Body of pancreas (tissue), 4 donors: ENCODE measurements around the gene BGN. TPM values are rescaled to one million over a fixed set of nuclear protein-coding genes. Genes with fewer than 3 reads are reported as not detected.

Experiments
- ATAC-seq: fragments of 150-250 bp; one replicate; pipeline ENCODE4 v1.9.1; 2016
- DNase-seq, 4 donors: peaks; one replicate each; pipeline ENCODE4 v3.0.0-alpha.2; 2019
- H3K27ac ChIP-seq, 4 donors: fragments of 200-600 bp; sonication (generic); 1 replicate in 3 of 4; 2 replicates in 1 of 4; pipeline versions ENCODE4 v1.5.1 to v1.6.1; 2016 to 2019; ENCODE audit warnings: mild to moderate bottlenecking in 1 of 4, mixed read lengths in 1 of 4, moderate library complexity in 1 of 4
- H3K27me3 ChIP-seq, 2 donors: fragments of 200-600 bp; sonication (generic); one replicate each; pipeline ENCODE4 v1.6.0; 2016; ENCODE audit warnings: mild to moderate bottlenecking in 1 of 2
- H3K36me3 ChIP-seq, 2 donors: fragments of 200-600 bp; sonication (generic); replicated peaks in 1 of 2; 2 replicates each; pipeline ENCODE4 v1.5.1; 2016; ENCODE audit warnings: low read depth in 2 of 2; ENCODE audit not compliant: insufficient read depth in 1 of 2
- H3K4me1 ChIP-seq: fragments of 200-600 bp; sonication (generic); one replicate; pipeline ENCODE4 v1.6.0; 2016
- H3K4me3 ChIP-seq, 2 donors: fragments of 200-600 bp; sonication (generic); 1 replicate in 1 of 2; 2 replicates in 1 of 2; pipeline ENCODE4 v1.5.1; 2016 to 2019
- H3K9me3 ChIP-seq, 3 donors: fragments of 200-600 bp; sonication (generic); 1 replicate in 2 of 3; 2 replicates in 1 of 3; pipeline ENCODE4 v1.5.1; 2016
- POLR2A ChIP-seq, 3 donors: fragments of 450-650 bp; IDR thresholded peaks; one replicate each; pipeline ENCODE4 v1.6.1; 2016; ENCODE audit warnings: antibody characterized with exemption in 3 of 3, mild to moderate bottlenecking in 2 of 3
- WGBS, 2 donors: methylation state at CpG; one replicate each; pipeline ENCODE4 v1.1.5; 2017; 5-methylcytosine and 5-hydroxymethylcytosine counted together
- intact Hi-C: fragments of 100-400 bp; cut with DNase I; formaldehyde crosslinking; loops from one replicate; pipeline ENCODE4 v1.15.1; 2023
- total RNA-seq, 2 donors: library from RNA; depleted of rRNA; stranded (reverse); fragments of >200 nt; gene quantifications; one replicate each; pipeline ENCODE4 v1.1.0, GENCODE V29; 2016
- TF ChIP-seq, protein P1 (sequence below), 7 experiments: fragments of 450-650 bp in 4 of 7; fragments of 200-600 bp in 3 of 7; sonication (generic) in 3 of 7; IDR thresholded peaks; one replicate each; pipeline ENCODE4 v1.5.1; 2016 to 2019; ENCODE audit warnings: antibody characterized with exemption in 7 of 7

BGN gene
- total RNA-seq, 2 donors from 2014 or later: 30.7 to 34.0 TPM

- Histone ChIP-seq H3K9me3 (no peaks in the 10 kb centered on the region), H3K36me3 (no peaks in the 10 kb centered on the region), H3K27ac (no peak overlapping the region), H3K27me3 (no peaks in the 10 kb centered on the region), H3K4me3 (no peak overlapping the region), H3K4me1 (no peaks in the 10 kb centered on the region)
- intact Hi-C loops: loop anchor here (10.0 kb wide), 1 partner anchor 104 kb away; no protein-coding TSS in a partner anchor
- 75 to 79% methylated on average over 4 to 5 of the region's 5 CpGs for WGBS, 2 donors
- TF ChIP-seq, protein P1, sequence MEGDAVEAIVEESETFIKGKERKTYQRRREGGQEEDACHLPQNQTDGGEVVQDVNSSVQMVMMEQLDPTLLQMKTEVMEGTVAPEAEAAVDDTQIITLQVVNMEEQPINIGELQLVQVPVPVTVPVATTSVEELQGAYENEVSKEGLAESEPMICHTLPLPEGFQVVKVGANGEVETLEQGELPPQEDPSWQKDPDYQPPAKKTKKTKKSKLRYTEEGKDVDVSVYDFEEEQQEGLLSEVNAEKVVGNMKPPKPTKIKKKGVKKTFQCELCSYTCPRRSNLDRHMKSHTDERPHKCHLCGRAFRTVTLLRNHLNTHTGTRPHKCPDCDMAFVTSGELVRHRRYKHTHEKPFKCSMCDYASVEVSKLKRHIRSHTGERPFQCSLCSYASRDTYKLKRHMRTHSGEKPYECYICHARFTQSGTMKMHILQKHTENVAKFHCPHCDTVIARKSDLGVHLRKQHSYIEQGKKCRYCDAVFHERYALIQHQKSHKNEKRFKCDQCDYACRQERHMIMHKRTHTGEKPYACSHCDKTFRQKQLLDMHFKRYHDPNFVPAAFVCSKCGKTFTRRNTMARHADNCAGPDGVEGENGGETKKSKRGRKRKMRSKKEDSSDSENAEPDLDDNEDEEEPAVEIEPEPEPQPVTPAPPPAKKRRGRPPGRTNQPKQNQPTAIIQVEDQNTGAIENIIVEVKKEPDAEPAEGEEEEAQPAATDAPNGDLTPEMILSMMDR (IDR thresholded peaks at IDR 0.05): no peak
- no peak for TF ChIP-seq POLR2A (IDR thresholded peaks at IDR 0.05)
- DNase-seq (no peak), ATAC-seq (no peak)
These were observed 56.4 kb downstream of the BGN start for GRCh38 chrX:153551135-153551534.

GRCh38 chrX:153554519-153555167 lies 59.9 kb downstream of the BGN start:
- no peaks in the 10 kb centered on the region for H3K9me3 ChIP-seq
- H3K4me1 ChIP-seq: no peaks in the 10 kb centered on the region
- H3K4me3 ChIP-seq: no peak overlapping the region
- intact Hi-C loops: loop anchor here (10.0 kb wide), 1 partner anchor 100 kb away; no protein-coding TSS in a partner anchor
- DNase-seq: peak; percentile 65 to 73 (median 67)
- WGBS, 2 donors: 0 to 11% methylated on average over 3 to 9 of the region's 17 CpGs
- no peak for TF ChIP-seq POLR2A (IDR thresholded peaks at IDR 0.05)
- TF ChIP-seq, protein P1 (IDR thresholded peaks at IDR 0.05): peak; percentile 45 to 71 (median 59)
- H3K27ac ChIP-seq: no peak overlapping the region
- no peaks in the 10 kb centered on the region for H3K27me3 ChIP-seq
- ATAC-seq: peak; percentile 75
- no peaks in the 10 kb centered on the region for H3K36me3 ChIP-seq

GRCh38 chrX:153556767-153557166 lies 62.0 kb downstream of the BGN start:
- H3K36me3 ChIP-seq: no peaks in the 10 kb centered on the region
- no peaks in the 10 kb centered on the region for H3K9me3 ChIP-seq
- TF ChIP-seq POLR2A (IDR thresholded peaks at IDR 0.05): no peak
- TF ChIP-seq, protein P1 (IDR thresholded peaks at IDR 0.05): no peak
- intact Hi-C loops: loop anchor here (10.0 kb wide), 1 partner anchor 98 kb away; no protein-coding TSS in a partner anchor
- H3K27me3 ChIP-seq: no peaks in the 10 kb centered on the region
- DNase-seq (no peak), ATAC-seq (no peak)
- no peaks in the 10 kb centered on the region for H3K4me1 ChIP-seq
- no peak overlapping the region for H3K4me3 ChIP-seq
- no peak overlapping the region for H3K27ac ChIP-seq
- 83 to 100% methylated on average over 1 to 11 of the region's 12 CpGs for WGBS, 2 donors

- no peak for ATAC-seq
- 69 to 79% methylated on average over 4 to 8 of the region's 19 CpGs for WGBS, 2 donors
- intact Hi-C loops: loop anchor here (10.0 kb wide), 1 partner anchor 97 kb away; no protein-coding TSS in a partner anchor
These were observed 63.0 kb downstream of the BGN start for GRCh38 chrX:153557618-153558355.

More at GRCh38 chrX:153557618-153558355, 63.0 kb downstream of the BGN start:
- DNase-seq: no peak
- no peaks in the 10 kb centered on the region for H3K27me3 ChIP-seq
- no peaks in the 10 kb centered on the region for H3K36me3 ChIP-seq
- H3K9me3 ChIP-seq: no peaks in the 10 kb centered on the region
- H3K27ac ChIP-seq: no peak overlapping the region
- no peak for TF ChIP-seq POLR2A (IDR thresholded peaks at IDR 0.05)
- no peak overlapping the region for H3K4me3 ChIP-seq
- H3K4me1 ChIP-seq: no peaks in the 10 kb centered on the region

Other genes starting within 250 kb of the BGN start
- not detected for gene PNMA6F, start 173.2 kb upstream of the BGN start, total RNA-seq
- 10 to 100 TPM in 1 of 2 donors, 1 to 10 TPM in 1; 8.0 to 12.2 TPM for gene ZNF275, start 160.8 kb upstream of the BGN start, total RNA-seq
- gene PNMA6E, start 93.6 kb upstream of the BGN start, total RNA-seq: not detected
- under 1 TPM; 0.33 to 0.78 TPM for gene ZFP92, start 83.5 kb upstream of the BGN start, total RNA-seq
- gene TREX2, start 48.9 kb upstream of the BGN start, total RNA-seq: 1 to 10 TPM; 1.0 to 1.6 TPM
- gene HAUS7, start 24.4 kb upstream of the BGN start, total RNA-seq: 10 to 100 TPM in 1 of 2 donors, 1 to 10 TPM in 1; 3.1 to 38.2 TPM
- not detected for gene ATP2B3, start 22.7 kb downstream of the BGN start, total RNA-seq
- 10 to 100 TPM in 1 of 2 donors, 1 to 10 TPM in 1; 8.6 to 23.9 TPM for gene CCNQ, start 104.2 kb downstream of the BGN start, total RNA-seq
- not detected for gene DUSP9, start 152.2 kb downstream of the BGN start, total RNA-seq
- not detected for gene PNCK, start 178.8 kb downstream of the BGN start, total RNA-seq
- 10 to 100 TPM; 11.7 to 18.5 TPM for gene SLC6A8, start 192.9 kb downstream of the BGN start, total RNA-seq
- gene BCAP31, start 229.4 kb downstream of the BGN start, total RNA-seq: 10 to 100 TPM; 64.6 TPM
- gene ABCD1, start 229.9 kb downstream of the BGN start, total RNA-seq: 10 to 100 TPM; 11.2 to 31.6 TPM